Liver (tissue), 2 donors: ENCODE results near the gene SLC24A3.

ENCODE experiments used
- YY1 ChIP-seq: IDR thresholded peaks from 2 replicates; pipeline ENCODE4 v1.6.1; 2016; ENCODE audit warnings: antibody characterized with exemption, mild to moderate bottlenecking
- TF ChIP-seq, protein P1 (sequence below): fragments of 150-350 bp; IDR thresholded peaks from 2 replicates; pipeline ENCODE4 v1.5.1; 2017; ENCODE audit warnings: improper control_type of control experiment, low read depth, low read length; ENCODE audit not compliant: missing input control
- donor health status: healthy.

DNA sequence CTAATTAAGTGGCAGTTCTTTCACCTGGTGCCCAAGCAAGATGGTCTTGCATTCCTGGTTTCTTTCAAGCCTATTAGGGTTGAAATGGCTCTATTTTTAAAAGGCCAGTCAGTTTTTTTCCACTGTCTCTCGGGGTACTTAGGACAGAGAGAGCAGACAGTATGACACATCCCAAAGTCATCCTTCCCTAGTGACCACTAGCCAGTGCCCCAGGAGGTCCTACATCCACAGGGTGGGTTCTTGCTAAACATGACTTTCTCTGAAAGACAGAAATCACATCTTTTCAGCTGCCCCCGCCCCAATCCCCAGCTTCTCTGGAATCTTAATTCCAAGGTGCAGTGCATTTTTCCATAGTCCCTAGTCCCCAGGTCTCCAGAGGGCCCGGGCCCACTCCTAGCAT lies 192.4 kb downstream of the SLC24A3 start:
- TF ChIP-seq, protein P1, sequence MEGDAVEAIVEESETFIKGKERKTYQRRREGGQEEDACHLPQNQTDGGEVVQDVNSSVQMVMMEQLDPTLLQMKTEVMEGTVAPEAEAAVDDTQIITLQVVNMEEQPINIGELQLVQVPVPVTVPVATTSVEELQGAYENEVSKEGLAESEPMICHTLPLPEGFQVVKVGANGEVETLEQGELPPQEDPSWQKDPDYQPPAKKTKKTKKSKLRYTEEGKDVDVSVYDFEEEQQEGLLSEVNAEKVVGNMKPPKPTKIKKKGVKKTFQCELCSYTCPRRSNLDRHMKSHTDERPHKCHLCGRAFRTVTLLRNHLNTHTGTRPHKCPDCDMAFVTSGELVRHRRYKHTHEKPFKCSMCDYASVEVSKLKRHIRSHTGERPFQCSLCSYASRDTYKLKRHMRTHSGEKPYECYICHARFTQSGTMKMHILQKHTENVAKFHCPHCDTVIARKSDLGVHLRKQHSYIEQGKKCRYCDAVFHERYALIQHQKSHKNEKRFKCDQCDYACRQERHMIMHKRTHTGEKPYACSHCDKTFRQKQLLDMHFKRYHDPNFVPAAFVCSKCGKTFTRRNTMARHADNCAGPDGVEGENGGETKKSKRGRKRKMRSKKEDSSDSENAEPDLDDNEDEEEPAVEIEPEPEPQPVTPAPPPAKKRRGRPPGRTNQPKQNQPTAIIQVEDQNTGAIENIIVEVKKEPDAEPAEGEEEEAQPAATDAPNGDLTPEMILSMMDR, result no peak
- no peak for TF ChIP-seq YY1
